Esophagus muscularis mucosa (tissue), 4 donors: ENCODE results near the gene TBCD.

Experiments
- CTCF ChIP-seq, 3 experiments: fragments of 200-600 bp in 2 of 3; fragments of 450-650 bp in 1 of 3; sonication (generic) in 2 of 3; IDR thresholded peaks; one replicate each; pipeline ENCODE4 v1.5.1; 2017 to 2019; ENCODE audit warnings: antibody characterized with exemption in 3 of 3, mild to moderate bottlenecking in 2 of 3, moderate library complexity in 1 of 3
- EP300 ChIP-seq: sonication (generic); formaldehyde crosslinking; IDR thresholded peaks from one replicate; pipeline ENCODE4 v1.6.1; 2017; ENCODE audit warnings: antibody characterized with exemption
- POLR2A ChIP-seq: fragments of 450-650 bp; IDR thresholded peaks from one replicate; pipeline ENCODE4 v1.6.1; 2017; ENCODE audit warnings: antibody characterized with exemption, moderate library complexity, mild to moderate bottlenecking, low read depth

- TF ChIP-seq CTCF (IDR thresholded peaks at IDR 0.05) (no peak), POLR2A (no peak), EP300 (no peak)
Observed at GRCh38 chr17:82901856-82902255, 150.0 kb downstream of the TBCD start.
